Measurements from ENCODE around the gene C19orf38.

GRCh38 chr19:10829967-10830366, 18.2 kb upstream of the C19orf38 start:
- TF ChIP-seq CTCF (conservative IDR thresholded peaks at IDR 0.05; ENCODE audit: low read depth in 2 of 2): no peak
- TF ChIP-seq EZH2phosphoT487 (IDR thresholded peaks at IDR 0.05; ENCODE audit: unreplicated experiment): no peak
- TF ChIP-seq CREB1 (CRISPR knock-in tag; IDR thresholded peaks at IDR 0.05; ENCODE audit: low read depth): no peak
- TF ChIP-seq POLR2AphosphoS5 (IDR thresholded peaks at IDR 0.05; ENCODE audit: low read depth): no peak; the same call in 1 of the 2 replicates
- no peak for TF ChIP-seq EZH2 (IDR thresholded peaks at IDR 0.05; ENCODE audit: low read depth, unreplicated experiment)
- TF ChIP-seq REST (IDR thresholded peaks at IDR 0.05; ENCODE audit: unreplicated experiment): no peak
- TF ChIP-seq, protein P1, sequence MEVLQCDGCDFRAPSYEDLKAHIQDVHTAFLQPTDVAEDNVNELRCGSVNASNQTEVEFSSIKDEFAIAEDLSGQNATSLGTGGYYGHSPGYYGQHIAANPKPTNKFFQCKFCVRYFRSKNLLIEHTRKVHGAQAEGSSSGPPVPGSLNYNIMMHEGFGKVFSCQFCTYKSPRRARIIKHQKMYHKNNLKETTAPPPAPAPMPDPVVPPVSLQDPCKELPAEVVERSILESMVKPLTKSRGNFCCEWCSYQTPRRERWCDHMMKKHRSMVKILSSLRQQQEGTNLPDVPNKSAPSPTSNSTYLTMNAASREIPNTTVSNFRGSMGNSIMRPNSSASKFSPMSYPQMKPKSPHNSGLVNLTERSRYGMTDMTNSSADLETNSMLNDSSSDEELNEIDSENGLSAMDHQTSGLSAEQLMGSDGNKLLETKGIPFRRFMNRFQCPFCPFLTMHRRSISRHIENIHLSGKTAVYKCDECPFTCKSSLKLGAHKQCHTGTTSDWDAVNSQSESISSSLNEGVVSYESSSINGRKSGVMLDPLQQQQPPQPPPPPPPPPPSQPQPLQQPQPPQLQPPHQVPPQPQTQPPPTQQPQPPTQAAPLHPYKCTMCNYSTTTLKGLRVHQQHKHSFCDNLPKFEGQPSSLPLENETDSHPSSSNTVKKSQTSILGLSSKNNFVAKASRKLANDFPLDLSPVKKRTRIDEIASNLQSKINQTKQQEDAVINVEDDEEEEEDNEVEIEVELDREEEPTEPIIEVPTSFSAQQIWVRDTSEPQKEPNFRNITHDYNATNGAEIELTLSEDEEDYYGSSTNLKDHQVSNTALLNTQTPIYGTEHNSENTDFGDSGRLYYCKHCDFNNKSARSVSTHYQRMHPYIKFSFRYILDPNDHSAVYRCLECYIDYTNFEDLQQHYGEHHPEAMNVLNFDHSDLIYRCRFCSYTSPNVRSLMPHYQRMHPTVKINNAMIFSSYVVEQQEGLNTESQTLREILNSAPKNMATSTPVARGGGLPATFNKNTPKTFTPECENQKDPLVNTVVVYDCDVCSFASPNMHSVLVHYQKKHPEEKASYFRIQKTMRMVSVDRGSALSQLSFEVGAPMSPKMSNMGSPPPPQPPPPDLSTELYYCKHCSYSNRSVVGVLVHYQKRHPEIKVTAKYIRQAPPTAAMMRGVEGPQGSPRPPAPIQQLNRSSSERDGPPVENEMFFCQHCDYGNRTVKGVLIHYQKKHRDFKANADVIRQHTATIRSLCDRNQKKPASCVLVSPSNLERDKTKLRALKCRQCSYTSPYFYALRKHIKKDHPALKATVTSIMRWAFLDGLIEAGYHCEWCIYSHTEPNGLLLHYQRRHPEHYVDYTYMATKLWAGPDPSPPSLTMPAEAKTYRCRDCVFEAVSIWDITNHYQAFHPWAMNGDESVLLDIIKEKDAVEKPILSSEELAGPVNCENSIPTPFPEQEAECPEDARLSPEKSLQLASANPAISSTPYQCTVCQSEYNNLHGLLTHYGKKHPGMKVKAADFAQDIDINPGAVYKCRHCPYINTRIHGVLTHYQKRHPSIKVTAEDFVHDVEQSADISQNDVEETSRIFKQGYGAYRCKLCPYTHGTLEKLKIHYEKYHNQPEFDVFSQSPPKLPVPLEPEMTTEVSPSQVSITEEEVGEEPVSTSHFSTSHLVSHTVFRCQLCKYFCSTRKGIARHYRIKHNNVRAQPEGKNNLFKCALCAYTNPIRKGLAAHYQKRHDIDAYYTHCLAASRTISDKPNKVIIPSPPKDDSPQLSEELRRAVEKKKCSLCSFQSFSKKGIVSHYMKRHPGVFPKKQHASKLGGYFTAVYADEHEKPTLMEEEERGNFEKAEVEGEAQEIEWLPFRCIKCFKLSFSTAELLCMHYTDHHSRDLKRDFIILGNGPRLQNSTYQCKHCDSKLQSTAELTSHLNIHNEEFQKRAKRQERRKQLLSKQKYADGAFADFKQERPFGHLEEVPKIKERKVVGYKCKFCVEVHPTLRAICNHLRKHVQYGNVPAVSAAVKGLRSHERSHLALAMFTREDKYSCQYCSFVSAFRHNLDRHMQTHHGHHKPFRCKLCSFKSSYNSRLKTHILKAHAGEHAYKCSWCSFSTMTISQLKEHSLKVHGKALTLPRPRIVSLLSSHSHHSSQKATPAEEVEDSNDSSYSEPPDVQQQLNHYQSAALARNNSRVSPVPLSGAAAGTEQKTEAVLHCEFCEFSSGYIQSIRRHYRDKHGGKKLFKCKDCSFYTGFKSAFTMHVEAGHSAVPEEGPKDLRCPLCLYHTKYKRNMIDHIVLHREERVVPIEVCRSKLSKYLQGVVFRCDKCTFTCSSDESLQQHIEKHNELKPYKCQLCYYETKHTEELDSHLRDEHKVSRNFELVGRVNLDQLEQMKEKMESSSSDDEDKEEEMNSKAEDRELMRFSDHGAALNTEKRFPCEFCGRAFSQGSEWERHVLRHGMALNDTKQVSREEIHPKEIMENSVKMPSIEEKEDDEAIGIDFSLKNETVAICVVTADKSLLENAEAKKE (CRISPR knock-in tag; IDR thresholded peaks at IDR 0.05): no peak
- TF ChIP-seq ZNF331 (CRISPR knock-in tag; IDR thresholded peaks at IDR 0.05; ENCODE audit: low read depth): no peak
- no peak for TF ChIP-seq ETS1 (IDR thresholded peaks at IDR 0.05)
- TF ChIP-seq ZNF114 (CRISPR knock-in tag; IDR thresholded peaks at IDR 0.05): no peak
- no peak for TF ChIP-seq JUNB (IDR thresholded peaks at IDR 0.05; ENCODE audit: unreplicated experiment)
